Kidney epithelial cell (primary cell): Measurements from ENCODE around the gene ZNF423. TPM values are rescaled to one million over a fixed set of nuclear protein-coding genes. Genes with fewer than 3 reads are reported as not detected.

Experiments
- DNase-seq: peaks from one replicate; pipeline ENCODE4 v3.0.0-alpha.2; 2010; ENCODE audit warnings: low read depth
- H3K27me3 ChIP-seq: 2 replicates; pipeline ENCODE4 v1.6.0; 2011; ENCODE audit warnings: low read length; ENCODE audit not compliant: control insufficient read depth, insufficient read depth
- H3K36me3 ChIP-seq: 2 replicates; pipeline ENCODE4 v1.5.1; 2011; ENCODE audit warnings: low read length; ENCODE audit not compliant: control insufficient read depth, insufficient read depth
- H3K4me3 ChIP-seq: 2 replicates; pipeline ENCODE4 v1.5.1; 2011; ENCODE audit warnings: low read depth, mild to moderate bottlenecking, control low read depth, low read length
- CTCF ChIP-seq: IDR thresholded peaks from 2 replicates; pipeline ENCODE4 v1.5.1; 2011; ENCODE audit warnings: mild to moderate bottlenecking, moderate library complexity, low read length, control low read depth, inconsistent platforms; ENCODE audit not compliant: insufficient read depth, poor library complexity, severe bottlenecking
- total RNA-seq: library from RNA; depleted of rRNA; stranded (reverse); fragments of >200 nt; gene quantifications from 2 replicates; pipeline ENCODE4 v1.2.3, GENCODE V29; 2015

Gene ZNF423
- total RNA-seq, 1 donor from 2014 or later, result 3.6 TPM

- TF ChIP-seq CTCF, result no peak
- Histone ChIP-seq H3K36me3 (no peaks in the 10 kb centered on the region), H3K4me3 (peak overlapping the region; percentile 17), H3K27me3 (peaks cover 40% of the 10 kb centered on the region)
- no peak for DNase-seq
Measured at GRCh38 chr16:49858200-49859124, 2.5 kb upstream of the ZNF423 start.

- peak overlapping the region; percentile 20 for H3K4me3 ChIP-seq
- DNase-seq, result no peak
- H3K27me3 ChIP-seq, result peaks cover 40% of the 10 kb centered on the region
- no peaks in the 10 kb centered on the region for H3K36me3 ChIP-seq
- peak; percentile 80 for TF ChIP-seq CTCF
Measured at GRCh38 chr16:49857423-49858181, 1.7 kb upstream of the ZNF423 start.

- H3K4me3 ChIP-seq, result peak overlapping the region; percentile 53
- H3K36me3 ChIP-seq, result no peaks in the 10 kb centered on the region
- DNase-seq, result no peak
- TF ChIP-seq CTCF, result peak; percentile 38
- H3K27me3 ChIP-seq, result peaks cover 40% of the 10 kb centered on the region
Measured at GRCh38 chr16:49856672-49857330, 889 bp upstream of the ZNF423 start.

- TF ChIP-seq CTCF, result no peak
- Histone ChIP-seq H3K36me3 (no peaks in the 10 kb centered on the region), H3K27me3 (peaks cover 34% of the 10 kb centered on the region), H3K4me3 (peak overlapping the region; percentile 53)
- DNase-seq, result no peak
Measured at GRCh38 chr16:49855280-49855821, 561 bp downstream of the ZNF423 start.

- H3K27me3 ChIP-seq, result peaks cover 38% of the 10 kb centered on the region
- peak overlapping the region; percentile 53 for H3K4me3 ChIP-seq
- no peak for DNase-seq
- H3K36me3 ChIP-seq, result no peaks in the 10 kb centered on the region
- no peak for TF ChIP-seq CTCF
Measured at GRCh38 chr16:49854796-49855203, 1.1 kb downstream of the ZNF423 start.
